Tibial nerve (tissue), 4 donors: ENCODE measurements around the gene GRM8. TPM values are rescaled to one million over a fixed set of nuclear protein-coding genes. Genes with fewer than 3 reads are reported as not detected.

Experiments used
- DNase-seq, 2 donors: peaks; one replicate each; pipeline ENCODE4 v3.0.0-alpha.2; 2019; ENCODE audit warnings: low spot score in 2 of 2
- H3K27ac ChIP-seq, 4 donors: fragments of 200-600 bp; sonication (generic) in 3 of 4; one replicate each; pipeline ENCODE4 v1.5.1; 2017 to 2019; ENCODE audit warnings: mild to moderate bottlenecking in 1 of 4
- H3K27me3 ChIP-seq, 2 donors: fragments of 200-600 bp; sonication (generic) in 1 of 2; one replicate each; pipeline versions ENCODE4 v1.5.1 to v1.6.0; 2017 to 2019
- H3K36me3 ChIP-seq, 3 donors: fragments of 200-600 bp; sonication (generic); one replicate each; pipeline ENCODE4 v1.5.1; 2018 to 2019
- H3K4me1 ChIP-seq, 4 donors: fragments of 200-600 bp; sonication (generic) in 3 of 4; one replicate each; pipeline ENCODE4 v1.5.1; 2017 to 2019
- H3K4me3 ChIP-seq, 4 donors: fragments of 200-600 bp; sonication (generic) in 3 of 4; one replicate each; pipeline ENCODE4 v1.5.1; 2017 to 2019; ENCODE audit warnings: mild to moderate bottlenecking in 1 of 4, moderate library complexity in 1 of 4
- H3K9me3 ChIP-seq, 4 donors: fragments of 200-600 bp; sonication (generic) in 3 of 4; one replicate each; pipeline ENCODE4 v1.5.1; 2017 to 2019
- CTCF ChIP-seq, 5 experiments: fragments of 200-600 bp in 3 of 5; fragments of 450-650 bp in 2 of 5; sonication (generic) in 3 of 5; IDR thresholded peaks; one replicate each; pipeline ENCODE4 v1.5.1; 2016 to 2019; ENCODE audit warnings: antibody characterized with exemption in 5 of 5, mild to moderate bottlenecking in 3 of 5, moderate library complexity in 2 of 5
- EP300 ChIP-seq, 2 donors: sonication (generic); formaldehyde crosslinking; IDR thresholded peaks; one replicate each; pipeline ENCODE4 v1.6.1; 2017; ENCODE audit warnings: antibody characterized with exemption in 2 of 2, mild to moderate bottlenecking in 1 of 2
- POLR2A ChIP-seq, 2 donors: fragments of 450-650 bp; IDR thresholded peaks; one replicate each; pipeline ENCODE4 v1.6.1; 2017; ENCODE audit warnings: antibody characterized with exemption in 2 of 2, mild to moderate bottlenecking in 2 of 2, moderate library complexity in 2 of 2
- WGBS, 2 donors: methylation state at CpG; one replicate each; pipeline ENCODE4 v1.1.5; 2018; 5-methylcytosine and 5-hydroxymethylcytosine counted together
- total RNA-seq, 4 donors: library from RNA; depleted of rRNA; stranded (reverse); fragments of >200 nt; gene quantifications; one replicate each; pipeline ENCODE4 v1.1.0, GENCODE V29; 2016

The GRM8 gene
- total RNA-seq, 4 donors from 2014 or later = 0.59 to 1.5 (median 1.1) TPM

GRCh38 chr7:126450269-126450671 lies 802.5 kb downstream of the GRM8 start:
- no peak for DNase-seq
- H3K27ac ChIP-seq = no peak overlapping the region
- TF ChIP-seq POLR2A (IDR thresholded peaks at IDR 0.05) (no peak), EP300 (IDR thresholded peaks at IDR 0.05) (no peak), CTCF (IDR thresholded peaks at IDR 0.05) (no peak)
- H3K36me3 ChIP-seq = no peaks in the 10 kb centered on the region
- 49 to 52% methylated on average over 4 of the region's 4 CpGs for WGBS, 2 donors
- H3K27me3 ChIP-seq = no peaks in the 10 kb centered on the region
- no peak overlapping the region for H3K4me3 ChIP-seq
- H3K9me3 ChIP-seq = no peaks in the 10 kb centered on the region
- no peaks in the 10 kb centered on the region for H3K4me1 ChIP-seq

- no peaks in the 10 kb centered on the region for H3K9me3 ChIP-seq
- no peaks in the 10 kb centered on the region for H3K27me3 ChIP-seq
- WGBS, 2 donors = 78 to 79% methylated on average over 3 of the region's 3 CpGs
- H3K4me3 ChIP-seq = no peak overlapping the region
- DNase-seq = no peak
- TF ChIP-seq EP300 (IDR thresholded peaks at IDR 0.05) (no peak), POLR2A (IDR thresholded peaks at IDR 0.05) (no peak), CTCF (IDR thresholded peaks at IDR 0.05) (no peak)
- H3K27ac ChIP-seq = no peak overlapping the region
- H3K36me3 ChIP-seq = no peaks in the 10 kb centered on the region
- H3K4me1 ChIP-seq = no peaks in the 10 kb centered on the region
Observed at GRCh38 chr7:126449611-126450268, 803.0 kb downstream of the GRM8 start.

GRCh38 chr7:126447984-126448383 lies 804.8 kb downstream of the GRM8 start:
- H3K27me3 ChIP-seq = no peaks in the 10 kb centered on the region
- no peak for DNase-seq
- no peak overlapping the region for H3K4me3 ChIP-seq
- no peak overlapping the region for H3K27ac ChIP-seq
- no peaks in the 10 kb centered on the region for H3K9me3 ChIP-seq
- no peaks in the 10 kb centered on the region for H3K4me1 ChIP-seq
- H3K36me3 ChIP-seq = no peaks in the 10 kb centered on the region
- WGBS, 2 donors = 79 to 80% methylated on average over 2 of the region's 2 CpGs
- TF ChIP-seq EP300 (IDR thresholded peaks at IDR 0.05) = no peak
- no peak for TF ChIP-seq POLR2A (IDR thresholded peaks at IDR 0.05)
- TF ChIP-seq CTCF (IDR thresholded peaks at IDR 0.05) = no peak

GRCh38 chr7:126445991-126446390 lies 806.8 kb downstream of the GRM8 start:
- no peaks in the 10 kb centered on the region for H3K4me1 ChIP-seq
- DNase-seq = no peak
- no peaks in the 10 kb centered on the region for H3K36me3 ChIP-seq
- TF ChIP-seq EP300 (IDR thresholded peaks at IDR 0.05) = no peak
- no peak for TF ChIP-seq CTCF (IDR thresholded peaks at IDR 0.05)
- TF ChIP-seq POLR2A (IDR thresholded peaks at IDR 0.05) = no peak
- H3K4me3 ChIP-seq = no peak overlapping the region
- H3K27me3 ChIP-seq = no peaks in the 10 kb centered on the region
- 86 to 88% methylated on average over 6 of the region's 6 CpGs for WGBS, 2 donors
- no peaks in the 10 kb centered on the region for H3K9me3 ChIP-seq
- no peak overlapping the region for H3K27ac ChIP-seq

GRCh38 chr7:126443951-126444350 lies 808.8 kb downstream of the GRM8 start:
- Histone ChIP-seq H3K27ac (no peak overlapping the region), H3K4me1 (no peaks in the 10 kb centered on the region), H3K27me3 (no peaks in the 10 kb centered on the region), H3K36me3 (no peaks in the 10 kb centered on the region), H3K4me3 (no peak overlapping the region), H3K9me3 (no peaks in the 10 kb centered on the region)
- TF ChIP-seq EP300 (IDR thresholded peaks at IDR 0.05) = no peak
- TF ChIP-seq POLR2A (IDR thresholded peaks at IDR 0.05) = no peak
- no peak for TF ChIP-seq CTCF (IDR thresholded peaks at IDR 0.05)
- 96 to 97% methylated on average over 1 of the region's 1 CpG for WGBS, 2 donors
- no peak for DNase-seq
